H9 (cell line): Measurements from ENCODE around the gene FAM24B. TPM values are rescaled to one million over a fixed set of nuclear protein-coding genes. Genes with fewer than 3 reads are reported as not detected.
A peak's percentile ranks its signal among the peaks of the same experiment; 100 is the strongest.

Experiments used
- DNase-seq: peaks from one replicate; pipeline ENCODE4 v3.0.0-alpha.2; 2017
- H2AFZ ChIP-seq: one replicate; pipeline ENCODE4 v1.6.1; 2013; ENCODE audit warnings: mild to moderate bottlenecking, low read length, control low read depth, moderate library complexity
- H2AK5ac ChIP-seq: 2 replicates; pipeline ENCODE4 v1.6.1; 2013; ENCODE audit warnings: low read length, control low read depth, mixed read lengths; ENCODE audit not compliant: insufficient read length
- H2BK120ac ChIP-seq: one replicate; pipeline ENCODE4 v1.6.1; 2013; ENCODE audit warnings: low read depth, mild to moderate bottlenecking, low read length, control low read depth, inconsistent platforms; ENCODE audit not compliant: poor library complexity, severe bottlenecking
- H2BK12ac ChIP-seq: 2 replicates; pipeline ENCODE4 v1.6.1; 2013; ENCODE audit warnings: low read length, control low read depth, mixed read lengths, low read depth; ENCODE audit not compliant: insufficient read length
- H2BK15ac ChIP-seq: 2 replicates; pipeline ENCODE4 v1.6.1; 2013; ENCODE audit warnings: low read depth, low read length, control low read depth
- H2BK20ac ChIP-seq: one replicate; pipeline ENCODE4 v1.6.1; 2013; ENCODE audit warnings: low read depth, mild to moderate bottlenecking, low read length, control low read depth, inconsistent platforms; ENCODE audit not compliant: poor library complexity, severe bottlenecking
- H2BK5ac ChIP-seq: 2 replicates; pipeline ENCODE4 v1.6.1; 2013; ENCODE audit warnings: low read length, control low read depth, mixed read lengths; ENCODE audit not compliant: insufficient read length
- H3K14ac ChIP-seq: 2 replicates; pipeline ENCODE4 v1.6.1; 2013; ENCODE audit warnings: low read length, control low read depth; ENCODE audit not compliant: insufficient read depth
- H3K18ac ChIP-seq: 2 replicates; pipeline ENCODE4 v1.6.1; 2013; ENCODE audit warnings: low read depth, mild to moderate bottlenecking, mixed read lengths, low read length, control low read depth; ENCODE audit not compliant: insufficient read length
- H3K23ac ChIP-seq: 2 replicates; pipeline ENCODE4 v1.6.1; 2013; ENCODE audit warnings: low read length, control low read depth, mixed read lengths, low read depth; ENCODE audit not compliant: insufficient read length
- H3K23me2 ChIP-seq: 2 replicates; pipeline ENCODE4 v1.6.1; 2013; ENCODE audit warnings: low read depth, mild to moderate bottlenecking, mixed read lengths, low read length, control low read depth; ENCODE audit not compliant: insufficient read length, poor library complexity, severe bottlenecking
- H3K27ac ChIP-seq: 2 replicates; pipeline ENCODE4 v1.5.1; 2013; ENCODE audit warnings: low read length, control low read depth, mixed read lengths, low read depth; ENCODE audit not compliant: insufficient read length
- H3K27me3 ChIP-seq: 2 replicates; pipeline ENCODE4 v1.6.1; 2013; ENCODE audit warnings: low read length, control low read depth, inconsistent platforms; ENCODE audit not compliant: insufficient read depth
- H3K4ac ChIP-seq: 2 replicates; pipeline ENCODE4 v1.6.1; 2013; ENCODE audit warnings: low read depth, mild to moderate bottlenecking, control low read depth, inconsistent platforms, low read length, moderate library complexity
- H3K4me1 ChIP-seq: 2 replicates; pipeline ENCODE4 v1.6.1; 2013; ENCODE audit warnings: low read length, control low read depth, inconsistent platforms; ENCODE audit not compliant: insufficient read depth
- H3K4me2 ChIP-seq: 2 replicates; pipeline ENCODE4 v1.6.1; 2013; ENCODE audit warnings: low read length, control low read depth, mixed read lengths; ENCODE audit not compliant: insufficient read length, insufficient read depth
- H3K56ac ChIP-seq: 2 replicates; pipeline ENCODE4 v1.6.1; 2013; ENCODE audit warnings: low read depth, mild to moderate bottlenecking, mixed read lengths, low read length, control low read depth; ENCODE audit not compliant: insufficient read length
- H3K79me1 ChIP-seq: 2 replicates; pipeline ENCODE4 v1.6.1; 2013; ENCODE audit warnings: low read depth, mild to moderate bottlenecking, moderate library complexity, low read length, control low read depth, inconsistent platforms; ENCODE audit not compliant: insufficient read depth, poor library complexity, severe bottlenecking
- H3K79me2 ChIP-seq: 2 replicates; pipeline ENCODE4 v1.6.1; 2013; ENCODE audit warnings: low read length, control low read depth, inconsistent platforms; ENCODE audit not compliant: insufficient read depth
- H3K9ac ChIP-seq: 2 replicates; pipeline ENCODE4 v1.6.1; 2013; ENCODE audit warnings: low read length, control low read depth, mixed read lengths; ENCODE audit not compliant: insufficient read length; ENCODE audit errors: extremely low read depth
- H3K9me3 ChIP-seq: one replicate; pipeline ENCODE4 v1.6.1; 2013; ENCODE audit warnings: low read depth, low read length, inconsistent platforms; ENCODE audit not compliant: control insufficient read depth
- H3T11ph ChIP-seq: one replicate; pipeline ENCODE4 v1.6.1; 2013; ENCODE audit warnings: mild to moderate bottlenecking, low read length, control low read depth, inconsistent platforms
- H4K20me1 ChIP-seq: one replicate; pipeline ENCODE4 v1.6.1; 2013; ENCODE audit not compliant: control insufficient read depth, insufficient read length, insufficient read depth
- H4K5ac ChIP-seq: 2 replicates; pipeline ENCODE4 v1.6.1; 2013; ENCODE audit warnings: low read depth, mild to moderate bottlenecking, mixed read lengths, low read length, control low read depth; ENCODE audit not compliant: insufficient read length
- H4K8ac ChIP-seq: replicated peaks from 2 replicates; pipeline ENCODE4 v1.6.1; 2013; ENCODE audit warnings: low read length, control low read depth, mixed read lengths, low read depth; ENCODE audit not compliant: insufficient read length
- H4K91ac ChIP-seq: 2 replicates; pipeline ENCODE4 v1.6.1; 2013; ENCODE audit warnings: low read depth, mild to moderate bottlenecking, moderate library complexity, mixed read lengths, low read length, control low read depth; ENCODE audit not compliant: insufficient read length
- H3K27ac Mint-ChIP-seq, 3 experiments: 2 replicates in 2 of 3; 3 replicates in 1 of 3; pipeline ENCODE4 v1.8.0; 2020 to 2021; ENCODE audit warnings: mixed read lengths in 3 of 3, mild to moderate bottlenecking in 1 of 3, moderate library complexity in 1 of 3
- H3K27me3 Mint-ChIP-seq: 2 replicates; pipeline ENCODE4 v1.8.0; 2021; ENCODE audit warnings: low read depth, mild to moderate bottlenecking, moderate library complexity, mixed read lengths
- H3K36me3 Mint-ChIP-seq, 3 experiments: 2 replicates in 2 of 3; 3 replicates in 1 of 3; pipeline ENCODE4 v1.8.0; 2020 to 2021; ENCODE audit warnings: low read depth in 3 of 3, mixed read lengths in 3 of 3; ENCODE audit not compliant: insufficient read depth in 1 of 3
- H3K4me1 Mint-ChIP-seq, 2 experiments: 2 replicates each; pipeline ENCODE4 v1.8.0; 2020; ENCODE audit warnings: mixed read lengths in 2 of 2
- H3K4me3 Mint-ChIP-seq, 2 experiments: 2 replicates in 1 of 2; 3 replicates in 1 of 2; pipeline ENCODE4 v1.8.0; 2020 to 2021; ENCODE audit warnings: mild to moderate bottlenecking in 2 of 2, mixed read lengths in 2 of 2, moderate library complexity in 1 of 2
- H3K9me3 Mint-ChIP-seq, 2 experiments: 2 replicates in 1 of 2; 3 replicates in 1 of 2; pipeline ENCODE4 v1.8.0; 2020; ENCODE audit warnings: mild to moderate bottlenecking in 2 of 2, mixed read lengths in 2 of 2, moderate library complexity in 1 of 2
- CTCF ChIP-seq: fragments of 200-600 bp; sonication (generic); conservative IDR thresholded peaks from 3 replicates; pipeline ENCODE4 v1.8.0; 2021; ENCODE audit warnings: antibody characterized with exemption, mild to moderate bottlenecking
- whole genome bisulfite sequencing: extraction: QIAGEN DNeasy Blood & Tissue Kit; methylation state at CpG from one replicate; pipeline ENCODE4 v1.1.7; 2013; ENCODE audit warnings: missing lambda C conversion rate, low lambda C conversion rate, mixed read lengths; ENCODE audit not compliant: insufficient read length; ENCODE audit errors: extremely low coverage; 5-methylcytosine and 5-hydroxymethylcytosine counted together
- total RNA-seq: library from RNA; stranded (reverse); gene quantifications from 2 replicates; pipeline ENCODE4 v1.2.1, GENCODE V29; 2021

Gene FAM24B
- total RNA-seq, 1 experiment from 2014 or later = not detected

DNA sequence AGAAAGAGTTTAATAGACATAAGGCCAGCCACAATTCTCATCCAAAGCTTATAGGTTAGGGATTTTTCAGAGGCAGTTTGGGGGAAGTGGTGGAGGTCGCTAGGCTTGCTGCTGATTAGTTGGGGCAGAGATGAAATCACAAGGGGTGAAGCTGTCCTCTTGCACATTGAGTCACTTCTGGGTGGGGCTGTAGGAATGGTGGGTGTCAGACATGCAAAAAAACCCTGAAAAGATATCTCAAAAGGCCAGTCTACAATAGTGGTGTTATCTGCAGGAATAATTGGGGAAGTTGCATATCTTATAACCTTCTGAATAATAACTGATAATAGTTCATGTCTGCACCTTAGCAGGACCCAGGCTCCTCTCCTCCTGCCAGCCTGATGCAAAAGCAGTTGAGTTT lies 2.1 kb downstream of the FAM24B start:
- no peak overlapping the region for H4K91ac ChIP-seq
- no peaks in the 10 kb centered on the region; the same call in 1 of the 2 replicates for H3K4me1 ChIP-seq
- no peak overlapping the region for H2BK15ac ChIP-seq
- H4K5ac ChIP-seq = no peak overlapping the region
- no peak overlapping the region for H3K4me2 ChIP-seq
- H3K36me3 Mint-ChIP-seq = no peaks in the 10 kb centered on the region; a peak in 2 of 7 replicates
- H4K8ac ChIP-seq = no peak overlapping the region
- H3K4me3 Mint-ChIP-seq = peak overlapping the region in 1 of 2 experiments; percentile 24; a peak in 3 of 5 replicates
- no peak overlapping the region for H3T11ph ChIP-seq
- no peak overlapping the region for H2BK20ac ChIP-seq
- no peaks in the 10 kb centered on the region for H3K27me3 ChIP-seq
- no peaks in the 10 kb centered on the region for H4K20me1 ChIP-seq
- no peak overlapping the region for H3K4ac ChIP-seq
- H3K27ac ChIP-seq = no peak overlapping the region
- no peak overlapping the region for H3K56ac ChIP-seq
- H2AFZ ChIP-seq = no peak overlapping the region
- H2BK120ac ChIP-seq = no peak overlapping the region
- H3K9me3 Mint-ChIP-seq = no peaks in the 10 kb centered on the region
- no CpG with 5 or more reads among the region's 1 CpG for WGBS
- no peak overlapping the region for H3K14ac ChIP-seq
- no peak for DNase-seq
- peaks cover 1% of the 10 kb centered on the region; the same call in 1 of the 2 replicates for H3K27me3 Mint-ChIP-seq
- no peaks in the 10 kb centered on the region for H3K79me1 ChIP-seq
- H2BK5ac ChIP-seq = no peak overlapping the region
- no peak overlapping the region for H2AK5ac ChIP-seq
- H3K79me2 ChIP-seq = no peaks in the 10 kb centered on the region
- no peak overlapping the region for H2BK12ac ChIP-seq
- H3K4me1 Mint-ChIP-seq = peaks cover 58 to 61% of the 10 kb centered on the region in 2 experiments
- H3K27ac Mint-ChIP-seq = peak overlapping the region; percentile 66 to 98 (median 89)
- peak overlapping the region; percentile 2 for H3K18ac ChIP-seq
- H3K9me3 ChIP-seq = no peaks in the 10 kb centered on the region
- H3K9ac ChIP-seq = no peak overlapping the region
- no peaks in the 10 kb centered on the region for H3K23me2 ChIP-seq
- no peak for TF ChIP-seq CTCF
- H3K23ac ChIP-seq = no peak overlapping the region
